ENCODE measurements around the gene CORT.

CORT gene

GRCh38 chr1:10479296-10479695, 29.5 kb downstream of the CORT start:
- no peak for DNase-seq

- no peak for DNase-seq
Measured at GRCh38 chr1:10480614-10481013, 30.8 kb downstream of the CORT start.

- DNase-seq: no peak
Measured at GRCh38 chr1:10484521-10484920, 34.7 kb downstream of the CORT start.

DNA sequence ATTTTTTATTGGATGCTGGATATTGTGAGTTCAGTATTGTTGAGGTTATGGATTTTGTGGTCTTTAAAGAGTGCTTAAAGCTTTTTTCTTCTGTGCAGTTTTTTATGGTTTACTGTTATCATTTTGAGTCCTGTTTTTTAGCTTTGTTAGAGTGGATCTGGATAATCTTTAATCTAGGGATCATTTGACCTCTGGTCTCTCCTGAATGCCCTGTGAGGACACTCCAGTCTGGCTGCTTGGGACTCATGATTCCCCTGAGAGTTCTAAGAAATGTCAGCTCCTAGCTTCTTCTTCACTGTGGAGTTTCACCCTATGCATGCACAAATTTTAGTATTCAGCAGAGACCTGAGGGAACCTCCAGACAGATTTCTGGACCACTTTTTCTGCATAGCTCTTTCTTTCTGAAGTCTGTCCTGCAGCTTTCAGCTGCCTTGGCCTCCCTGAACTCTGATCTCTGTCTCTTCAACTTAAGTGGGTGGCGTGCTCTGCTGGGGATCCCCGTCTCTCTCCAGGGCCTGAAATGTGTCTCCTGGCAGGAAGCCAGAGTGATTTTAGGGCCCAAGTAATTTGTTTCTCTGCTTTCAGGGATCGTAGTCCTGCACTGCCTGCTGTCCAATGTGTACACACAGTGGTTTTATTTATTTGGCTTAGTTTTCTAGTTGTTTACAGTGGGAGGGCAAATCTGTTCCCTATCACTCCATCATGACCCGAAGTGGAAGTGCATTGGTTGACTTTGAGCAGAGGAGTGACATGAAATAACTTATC, 39.6 kb downstream of the CORT start:
- DNase-seq: no peak

GRCh38 chr1:10490286-10490970, 40.6 kb downstream of the CORT start:
- no peak for DNase-seq

GRCh38 chr1:10494418-10494753, 44.6 kb downstream of the CORT start:
- no peak for DNase-seq

- DNase-seq: peak; percentile 53
Measured at GRCh38 chr1:10494754-10495474, 45.1 kb downstream of the CORT start.

DNA sequence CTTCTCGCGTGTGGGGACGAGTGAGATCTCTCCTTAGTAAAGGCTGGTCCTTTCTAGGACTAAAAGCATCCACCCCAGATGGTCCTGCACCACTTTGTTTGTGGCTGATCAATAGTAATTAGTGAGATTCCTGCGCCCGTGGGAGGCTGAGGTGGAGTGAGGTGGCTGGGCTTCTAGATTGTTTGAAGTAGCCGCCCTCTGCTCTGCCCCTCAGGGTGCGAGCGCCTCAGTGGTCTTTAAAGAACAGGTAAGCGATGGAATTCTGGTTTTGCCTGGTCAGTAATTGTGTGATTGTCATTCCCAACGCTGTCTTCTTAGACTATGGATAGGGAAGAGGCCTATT, 45.6 kb downstream of the CORT start:
- no peak for DNase-seq

DNA sequence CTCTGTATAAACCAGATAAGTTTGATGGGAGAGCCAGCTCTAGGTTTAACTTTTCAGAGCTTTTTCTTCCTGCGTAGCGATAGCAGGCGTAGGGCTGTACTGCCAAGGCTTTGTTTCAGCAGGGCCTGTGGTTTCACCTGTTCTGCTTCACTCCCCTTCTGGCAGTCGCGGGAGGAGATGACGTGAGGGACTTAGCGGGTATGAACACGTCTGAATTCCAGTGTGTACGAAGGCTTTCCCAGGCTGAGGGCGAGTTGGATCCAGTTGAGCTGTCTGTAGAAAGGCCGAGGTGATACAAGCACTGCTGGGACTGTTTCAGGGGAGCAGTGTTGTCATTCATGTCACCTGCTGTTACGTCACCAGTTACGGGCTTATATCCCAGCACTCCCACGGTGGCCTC, 46.1 kb downstream of the CORT start:
- DNase-seq: no peak

DNA sequence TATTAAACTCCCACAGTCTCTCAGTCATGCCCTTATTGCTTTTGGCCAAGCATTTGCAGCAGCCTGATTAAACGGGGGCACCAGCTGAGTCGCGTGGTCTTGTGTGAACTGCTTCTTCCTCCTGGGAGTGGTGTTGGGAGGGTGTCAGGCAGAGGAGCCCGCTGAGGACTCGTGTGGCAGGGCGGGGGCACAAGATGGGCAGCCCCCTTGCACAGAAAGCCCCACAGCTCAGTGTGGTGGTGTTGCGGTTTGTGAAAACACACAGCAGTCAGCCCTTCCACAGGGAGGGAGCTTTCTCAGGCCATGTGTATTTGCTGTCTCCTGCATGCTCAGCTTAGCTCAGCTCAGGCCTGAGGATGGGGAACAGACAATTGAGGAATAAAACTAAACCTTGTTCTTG, 47.3 kb downstream of the CORT start:
- no peak for DNase-seq

- no peak for DNase-seq
Measured at GRCh38 chr1:10498231-10498630, 48.4 kb downstream of the CORT start.
